ENCODE data around the gene F11R. TPM values are rescaled to one million over a fixed set of nuclear protein-coding genes. Genes with fewer than 3 reads are reported as not detected.

Gene F11R
- total and polyA plus RNA-seq, 2 donors (not counting 1 experiment from before 2014, with no cell fraction given) = 16.4 to 17.3 TPM

DNA sequence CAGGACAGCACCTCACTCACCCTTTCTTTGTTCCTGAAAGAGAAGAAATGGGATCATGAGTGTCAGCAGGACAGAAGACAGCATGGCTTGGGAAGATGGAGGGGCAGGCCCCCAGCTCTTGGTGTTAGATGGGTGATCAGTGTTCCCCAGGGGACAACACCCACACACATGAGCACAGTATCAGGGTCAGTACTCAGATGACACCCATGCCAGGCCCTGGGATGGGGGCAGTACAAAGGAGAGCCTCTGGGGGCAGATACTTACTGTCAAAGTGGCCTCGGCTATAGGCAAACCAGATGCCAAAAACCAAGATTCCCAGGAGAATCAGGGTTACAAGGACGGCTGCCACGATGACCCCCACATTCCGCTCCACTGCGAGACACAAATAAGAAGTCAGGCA, 21.6 kb downstream of the F11R start:
- Mint-ChIP-seq H3K27me3 (no peaks in the 10 kb centered on the region), H3K4me1 (peaks cover 4% of the 10 kb centered on the region), H3K27ac (no peak overlapping the region), H3K4me3 (no peak overlapping the region), H3K9me3 (ENCODE audit: insufficient read depth) (no peaks in the 10 kb centered on the region)
- intact Hi-C loops (cut with micrococcal nuclease) = loop anchor here (10.0 kb wide), 1 partner anchor 45 kb away; the partner anchor contains the start of gene USF1
- peaks cover 0 to 5% of the 10 kb centered on the region in 2 donors for H3K4me1 ChIP-seq (ENCODE audit: control insufficient read depth in 2 of 2, insufficient read depth in 2 of 2, low read length in 2 of 2)
- DNase-seq = no peak
- H3K4me2 ChIP-seq (replicated peaks; ENCODE audit: low read depth, low read length, poor library complexity, severe bottlenecking) = no peak overlapping the region
- no peak for TF ChIP-seq EZH2 (IDR thresholded peaks at IDR 0.05; ENCODE audit: borderline replicate concordance, insufficient read depth, low read depth, low read length, poor library complexity, severe bottlenecking)
- whole genome bisulfite sequencing (ENCODE audit: insufficient coverage) = 95% methylated on average over 5 of the region's 5 CpGs
- no peak overlapping the region for H3K4me3 ChIP-seq (ENCODE audit: control extremely low read depth in 1 of 5, extremely low read depth in 1 of 5, insufficient read depth in 1 of 5, low read depth in 2 of 5, low read length in 4 of 5)
- peaks cover 14% of the 10 kb centered on the region for H3K79me2 ChIP-seq (ENCODE audit: control insufficient read depth, insufficient read depth, low read length)
- H3K27me3 ChIP-seq (replicated peaks in 1 of 4; ENCODE audit: control extremely low read depth in 1 of 4, control insufficient read depth in 3 of 4, insufficient read depth in 4 of 4, low read length in 3 of 4) = no peaks in the 10 kb centered on the region
- H3K27ac ChIP-seq (ENCODE audit: low read length in 2 of 2) = no peak overlapping the region
- peaks cover 9 to 18% of the 10 kb centered on the region in 2 experiments for H3K36me3 ChIP-seq (replicated peaks in 1 of 2; ENCODE audit: control extremely low read depth in 1 of 2, control insufficient read depth in 1 of 2, extremely low read depth in 1 of 2, insufficient read depth in 2 of 2, low read length in 1 of 2)
- H4K20me1 ChIP-seq (ENCODE audit: control insufficient read depth, insufficient read depth, low read length, poor library complexity, severe bottlenecking) = no peaks in the 10 kb centered on the region
- no peak overlapping the region for H2AFZ ChIP-seq (ENCODE audit: insufficient read depth, low read depth, low read length, poor library complexity, severe bottlenecking)
- CTCF ChIA-PET = interaction anchor here (2.0 to 6.3 kb wide), 9 partner anchors 8 to 138 kb away, joined by 6 to 137 read pairs (median 37); partner anchors contain the start of genes ARHGAP30, KLHDC9, TSTD1 and USF1
- POLR2A ChIA-PET = interaction anchor here (0.5 kb wide), 1 partner anchor 28 kb away, joined by 3 read pairs; no protein-coding TSS in a partner anchor
- H3K9me3 ChIP-seq (ENCODE audit: control extremely low read depth in 1 of 3, control insufficient read depth in 2 of 3, insufficient read depth in 1 of 3, low read length in 2 of 3) = no peaks in the 10 kb centered on the region
- no peak for ATAC-seq (ENCODE audit: low read depth)
- no peak overlapping the region for H3K9ac ChIP-seq (ENCODE audit: low read length)

DNA sequence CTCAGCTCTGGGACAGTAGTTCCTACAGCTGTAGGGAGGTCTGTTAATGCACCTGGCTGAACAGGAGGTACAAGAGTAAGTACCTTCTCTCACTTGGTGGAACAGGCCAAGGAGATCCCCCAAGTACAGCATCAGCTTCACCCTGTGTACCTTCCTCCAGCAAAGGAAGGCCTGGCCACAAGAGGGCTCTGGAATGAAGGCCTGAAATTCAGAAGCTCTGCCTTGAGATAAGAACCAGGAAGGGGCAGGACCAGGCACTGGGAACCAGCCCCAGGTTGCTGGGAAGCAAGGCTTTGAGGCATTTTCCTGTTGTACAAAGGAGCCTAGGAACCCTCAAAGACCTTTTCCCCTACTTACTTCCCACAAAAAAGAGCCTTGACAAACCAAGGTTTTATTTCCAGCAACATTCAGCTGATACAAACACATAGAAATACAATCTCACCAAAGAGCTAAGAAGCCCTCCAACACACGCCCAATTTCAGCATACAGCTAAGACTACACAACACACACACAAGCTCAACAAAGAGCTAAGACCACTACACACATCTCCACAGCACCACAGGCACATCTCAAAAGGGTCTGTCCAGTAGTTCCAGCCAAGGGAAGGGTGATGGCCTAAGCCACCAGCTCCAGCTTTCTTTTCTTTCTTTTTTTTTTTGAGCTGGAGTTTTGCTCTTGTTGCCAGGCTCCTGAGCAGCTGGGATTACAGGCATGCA, 23.5 kb downstream of the F11R start:
- H2AFZ ChIP-seq (ENCODE audit: insufficient read depth, low read depth, low read length, poor library complexity, severe bottlenecking) = no peak overlapping the region
- no peaks in the 10 kb centered on the region for H3K27me3 Mint-ChIP-seq
- no peaks in the 10 kb centered on the region for H3K27me3 ChIP-seq (replicated peaks in 1 of 4; ENCODE audit: control extremely low read depth in 1 of 4, control insufficient read depth in 3 of 4, insufficient read depth in 4 of 4, low read length in 3 of 4)
- peaks cover 3% of the 10 kb centered on the region for H3K79me2 ChIP-seq (ENCODE audit: control insufficient read depth, insufficient read depth, low read length)
- H3K4me3 Mint-ChIP-seq = no peak overlapping the region
- H3K9ac ChIP-seq (ENCODE audit: low read length) = no peak overlapping the region
- ChIA-PET POLR2A (interaction anchor here (1.2 to 1.7 kb wide), 4 partner anchors 16 to 100 kb away, joined by 3 to 11 read pairs (median 8); partner anchors contain the start of genes KLHDC9 and USF1), CTCF (interaction anchor here (0.6 to 6.3 kb wide), 42 partner anchors 9 to 385 kb away, joined by 3 to 137 read pairs (median 5); partner anchors contain the start of genes ARHGAP30, DEDD, F11R and KLHDC9)
- no peak overlapping the region for H3K4me3 ChIP-seq (ENCODE audit: control extremely low read depth in 1 of 5, extremely low read depth in 1 of 5, insufficient read depth in 1 of 5, low read depth in 2 of 5, low read length in 4 of 5)
- peak overlapping the region; percentile 15 to 51 for H3K27ac ChIP-seq (ENCODE audit: low read length in 2 of 2)
- peak overlapping the region; percentile 68 for H3K27ac Mint-ChIP-seq
- peaks cover 9 to 18% of the 10 kb centered on the region in 2 experiments for H3K36me3 ChIP-seq (replicated peaks in 1 of 2; ENCODE audit: control extremely low read depth in 1 of 2, control insufficient read depth in 1 of 2, extremely low read depth in 1 of 2, insufficient read depth in 2 of 2, low read length in 1 of 2)
- DNase-seq = peak; percentile 69
- H3K4me2 ChIP-seq (replicated peaks; ENCODE audit: low read depth, low read length, poor library complexity, severe bottlenecking) = no peak overlapping the region
- H3K4me1 ChIP-seq (ENCODE audit: control insufficient read depth in 2 of 2, insufficient read depth in 2 of 2, low read length in 2 of 2) = peaks cover 0 to 5% of the 10 kb centered on the region in 2 donors
- intact Hi-C loops (cut with micrococcal nuclease) = loop anchor here (1.0 to 10.0 kb wide), 4 partner anchors 47 to 142 kb away; partner anchors contain the start of gene USF1
- WGBS (ENCODE audit: insufficient coverage) = 88% methylated on average over 1 of the region's 1 CpG
- ATAC-seq (ENCODE audit: low read depth) = peak; percentile 82
- H3K9me3 Mint-ChIP-seq (ENCODE audit: insufficient read depth) = no peaks in the 10 kb centered on the region
- TF ChIP-seq, protein P1, sequence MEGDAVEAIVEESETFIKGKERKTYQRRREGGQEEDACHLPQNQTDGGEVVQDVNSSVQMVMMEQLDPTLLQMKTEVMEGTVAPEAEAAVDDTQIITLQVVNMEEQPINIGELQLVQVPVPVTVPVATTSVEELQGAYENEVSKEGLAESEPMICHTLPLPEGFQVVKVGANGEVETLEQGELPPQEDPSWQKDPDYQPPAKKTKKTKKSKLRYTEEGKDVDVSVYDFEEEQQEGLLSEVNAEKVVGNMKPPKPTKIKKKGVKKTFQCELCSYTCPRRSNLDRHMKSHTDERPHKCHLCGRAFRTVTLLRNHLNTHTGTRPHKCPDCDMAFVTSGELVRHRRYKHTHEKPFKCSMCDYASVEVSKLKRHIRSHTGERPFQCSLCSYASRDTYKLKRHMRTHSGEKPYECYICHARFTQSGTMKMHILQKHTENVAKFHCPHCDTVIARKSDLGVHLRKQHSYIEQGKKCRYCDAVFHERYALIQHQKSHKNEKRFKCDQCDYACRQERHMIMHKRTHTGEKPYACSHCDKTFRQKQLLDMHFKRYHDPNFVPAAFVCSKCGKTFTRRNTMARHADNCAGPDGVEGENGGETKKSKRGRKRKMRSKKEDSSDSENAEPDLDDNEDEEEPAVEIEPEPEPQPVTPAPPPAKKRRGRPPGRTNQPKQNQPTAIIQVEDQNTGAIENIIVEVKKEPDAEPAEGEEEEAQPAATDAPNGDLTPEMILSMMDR (IDR thresholded peaks at IDR 0.05) = peak; percentile 52
- TF ChIP-seq EZH2 (IDR thresholded peaks at IDR 0.05; ENCODE audit: borderline replicate concordance, insufficient read depth, low read depth, low read length, poor library complexity, severe bottlenecking) = no peak
- H3K9me3 ChIP-seq (ENCODE audit: control extremely low read depth in 1 of 3, control insufficient read depth in 2 of 3, insufficient read depth in 1 of 3, low read length in 2 of 3) = no peaks in the 10 kb centered on the region
- no peaks in the 10 kb centered on the region for H4K20me1 ChIP-seq (ENCODE audit: control insufficient read depth, insufficient read depth, low read length, poor library complexity, severe bottlenecking)
- peaks cover 4% of the 10 kb centered on the region for H3K4me1 Mint-ChIP-seq
